ENCODE data around the gene GPR137B. TPM values are rescaled to one million over a fixed set of nuclear protein-coding genes. Genes with fewer than 3 reads are reported as not detected.

Gene GPR137B
- total and polyA plus RNA-seq, 2 experiments from 2014 or later: 4.5 to 11.1 TPM

DNA sequence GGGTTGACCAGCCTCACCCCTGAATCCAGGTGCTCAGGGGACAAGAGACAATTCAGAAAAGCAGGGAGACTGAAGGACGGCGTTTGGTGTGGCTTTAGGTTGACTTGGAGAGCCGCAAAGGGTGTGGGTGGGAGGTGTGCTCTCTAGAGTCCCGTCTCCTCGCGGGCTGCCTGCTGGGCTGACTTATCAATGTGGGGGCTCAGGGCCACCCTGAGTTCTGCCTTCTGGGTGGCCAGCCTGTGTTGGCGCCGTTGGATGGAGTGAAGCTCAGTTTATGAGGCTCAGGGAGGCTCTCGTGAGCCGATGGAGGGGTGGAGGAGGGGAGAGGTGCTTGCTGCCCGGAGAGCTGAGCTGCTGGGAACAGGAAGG, 13.0 kb downstream of the GPR137B start:
- ATAC-seq: no peak

GRCh38 chr1:236155841-236156503, 13.6 kb downstream of the GPR137B start:
- Mint-ChIP-seq H3K4me3 (no peak overlapping the region), H3K9me3 (peaks cover 14% of the 10 kb centered on the region), H3K4me1 (peaks cover 12% of the 10 kb centered on the region), H3K36me3 (ENCODE audit: low read depth) (peaks cover 14% of the 10 kb centered on the region), H3K27ac (no peak overlapping the region; the same call in 1 of the 2 replicates), H3K27me3 (ENCODE audit: insufficient read depth, low read depth, poor library complexity) (peaks cover 15% of the 10 kb centered on the region)
- Histone ChIP-seq H3K4me1 (ENCODE audit: insufficient read depth) (no peaks in the 10 kb centered on the region), H3F3A (replicated peaks; ENCODE audit: low read depth) (no peaks in the 10 kb centered on the region), H3K9me2 (ENCODE audit: insufficient read depth) (no peaks in the 10 kb centered on the region), H3K4me3 (no peak overlapping the region), H3K36me3 (ENCODE audit: insufficient read depth) (no peaks in the 10 kb centered on the region), H3K27ac (ENCODE audit: low read depth) (no peak overlapping the region), H4K20me1 (replicated peaks; ENCODE audit: insufficient read depth) (peaks cover 4% of the 10 kb centered on the region; the same call in 1 of the 2 replicates), H3K4me2 (no peak overlapping the region), H2AFZ (no peak overlapping the region), H3K79me2 (replicated peaks; ENCODE audit: insufficient read depth) (0 out of 2 replicates have a peak, but pooled peaks cover 18% of the 10 kb centered on the region), H3K27me3 (ENCODE audit: insufficient read depth) (no peaks in the 10 kb centered on the region)
- ATAC-seq (no peak), DNase-seq (ENCODE audit: low spot score) (no peak)
- TF ChIP-seq CREB1 (CRISPR knock-in tag; IDR thresholded peaks at IDR 0.05; ENCODE audit: low read depth): no peak
- no peak for TF ChIP-seq STAT1 (IDR thresholded peaks at IDR 0.05; ENCODE audit: unreplicated experiment)
- TF ChIP-seq EZH2phosphoT487 (IDR thresholded peaks at IDR 0.05; ENCODE audit: unreplicated experiment): no peak

More for the DNA sequence above, 13.0 kb downstream of the GPR137B start:
- no peaks in the 10 kb centered on the region for H3K27me3 ChIP-seq (ENCODE audit: insufficient read depth)
- H3K36me3 ChIP-seq (ENCODE audit: insufficient read depth): no peaks in the 10 kb centered on the region
- H3K9me2 ChIP-seq (ENCODE audit: insufficient read depth): no peaks in the 10 kb centered on the region
- peaks cover 4% of the 10 kb centered on the region; the same call in 1 of the 2 replicates for H4K20me1 ChIP-seq (replicated peaks; ENCODE audit: insufficient read depth)
- no peak for TF ChIP-seq REST (IDR thresholded peaks at IDR 0.05; ENCODE audit: unreplicated experiment)
- peaks cover 8% of the 10 kb centered on the region for H3K36me3 Mint-ChIP-seq (ENCODE audit: low read depth)
- H3K9me3 Mint-ChIP-seq: peaks cover 8% of the 10 kb centered on the region
- no peak overlapping the region for H3K27ac ChIP-seq (ENCODE audit: low read depth)
- no peak overlapping the region for H2AFZ ChIP-seq
- H3K79me2 ChIP-seq (replicated peaks; ENCODE audit: insufficient read depth): 0 out of 2 replicates have a peak, but pooled peaks cover 18% of the 10 kb centered on the region
- H3K4me2 ChIP-seq: no peak overlapping the region
- H3K4me1 Mint-ChIP-seq: peaks cover 15% of the 10 kb centered on the region
- no peak overlapping the region; the same call in 1 of the 2 replicates for H3K27ac Mint-ChIP-seq
- H3K4me3 ChIP-seq: no peak overlapping the region
- no peak for DNase-seq (ENCODE audit: low spot score)
- H3K4me3 Mint-ChIP-seq: no peak overlapping the region; the same call in 2 of the 3 replicates
- no peaks in the 10 kb centered on the region for H3K4me1 ChIP-seq (ENCODE audit: insufficient read depth)
- H3K27me3 Mint-ChIP-seq (ENCODE audit: insufficient read depth, low read depth, poor library complexity): peaks cover 16% of the 10 kb centered on the region
- H3F3A ChIP-seq (replicated peaks; ENCODE audit: low read depth): no peaks in the 10 kb centered on the region
